ENCODE data around the gene MSI2.

The MSI2 gene

GRCh38 chr17:57423541-57423940 is 167.2 kb downstream of the MSI2 start:
- no peak overlapping the region for H3K4me3 ChIP-seq (ENCODE audit: low read length)
- no peaks in the 10 kb centered on the region for H3K36me3 ChIP-seq (ENCODE audit: control insufficient read depth, insufficient read depth, low read length)
- peaks cover 8% of the 10 kb centered on the region for H3K4me1 ChIP-seq (ENCODE audit: control insufficient read depth, insufficient read depth, low read length)
- no peaks in the 10 kb centered on the region for H3K27me3 ChIP-seq (ENCODE audit: control insufficient read depth, insufficient read depth, low read length)
- no peak overlapping the region for H3K27ac ChIP-seq (ENCODE audit: low read length)
- DNase-seq (ENCODE audit: low read depth, low spot score), result no peak
- no peaks in the 10 kb centered on the region for H3K9me3 ChIP-seq (ENCODE audit: control insufficient read depth, insufficient read depth, low read length)
- WGBS (ENCODE audit: insufficient coverage, insufficient read length), result no CpG with 5 or more reads among the region's 6 CpGs

- Histone ChIP-seq H3K27me3 (ENCODE audit: control insufficient read depth, insufficient read depth, low read length) (no peaks in the 10 kb centered on the region), H3K27ac (ENCODE audit: low read length) (no peak overlapping the region), H3K9me3 (ENCODE audit: control insufficient read depth, insufficient read depth, low read length) (no peaks in the 10 kb centered on the region), H3K36me3 (ENCODE audit: control insufficient read depth, insufficient read depth, low read length) (no peaks in the 10 kb centered on the region), H3K4me1 (ENCODE audit: control insufficient read depth, insufficient read depth, low read length) (peaks cover 8% of the 10 kb centered on the region), H3K4me3 (ENCODE audit: low read length) (no peak overlapping the region)
- no peak for DNase-seq (ENCODE audit: low read depth, low spot score)
- WGBS (ENCODE audit: insufficient coverage, insufficient read length), result no CpG with 5 or more reads among the region's 2 CpGs
Observed at GRCh38 chr17:57424273-57424672, 167.9 kb downstream of the MSI2 start.

GRCh38 chr17:57424777-57425188 is 168.5 kb downstream of the MSI2 start:
- Histone ChIP-seq H3K4me3 (ENCODE audit: low read length) (no peak overlapping the region), H3K27me3 (ENCODE audit: control insufficient read depth, insufficient read depth, low read length) (no peaks in the 10 kb centered on the region), H3K4me1 (ENCODE audit: control insufficient read depth, insufficient read depth, low read length) (peaks cover 8% of the 10 kb centered on the region), H3K36me3 (ENCODE audit: control insufficient read depth, insufficient read depth, low read length) (no peaks in the 10 kb centered on the region), H3K9me3 (ENCODE audit: control insufficient read depth, insufficient read depth, low read length) (no peaks in the 10 kb centered on the region), H3K27ac (ENCODE audit: low read length) (no peak overlapping the region)
- no CpG with 5 or more reads among the region's 5 CpGs for WGBS (ENCODE audit: insufficient coverage, insufficient read length)
- DNase-seq (ENCODE audit: low read depth, low spot score), result no peak

GRCh38 chr17:57425431-57425830 is 169.1 kb downstream of the MSI2 start:
- Histone ChIP-seq H3K4me3 (ENCODE audit: low read length) (no peak overlapping the region), H3K4me1 (ENCODE audit: control insufficient read depth, insufficient read depth, low read length) (peaks cover 8% of the 10 kb centered on the region), H3K9me3 (ENCODE audit: control insufficient read depth, insufficient read depth, low read length) (no peaks in the 10 kb centered on the region), H3K36me3 (ENCODE audit: control insufficient read depth, insufficient read depth, low read length) (no peaks in the 10 kb centered on the region), H3K27me3 (ENCODE audit: control insufficient read depth, insufficient read depth, low read length) (no peaks in the 10 kb centered on the region), H3K27ac (ENCODE audit: low read length) (no peak overlapping the region)
- DNase-seq (ENCODE audit: low read depth, low spot score), result no peak
- WGBS (ENCODE audit: insufficient coverage, insufficient read length), result no CpG with 5 or more reads among the region's 5 CpGs

- Histone ChIP-seq H3K27me3 (ENCODE audit: control insufficient read depth, insufficient read depth, low read length) (no peaks in the 10 kb centered on the region), H3K4me1 (ENCODE audit: control insufficient read depth, insufficient read depth, low read length) (peaks cover 8% of the 10 kb centered on the region), H3K9me3 (ENCODE audit: control insufficient read depth, insufficient read depth, low read length) (no peaks in the 10 kb centered on the region), H3K36me3 (ENCODE audit: control insufficient read depth, insufficient read depth, low read length) (no peaks in the 10 kb centered on the region), H3K4me3 (ENCODE audit: low read length) (no peak overlapping the region), H3K27ac (ENCODE audit: low read length) (no peak overlapping the region)
- no CpG with 5 or more reads among the region's 10 CpGs for WGBS (ENCODE audit: insufficient coverage, insufficient read length)
- no peak for DNase-seq (ENCODE audit: low read depth, low spot score)
Observed at GRCh38 chr17:57425903-57426880, 169.9 kb downstream of the MSI2 start.

GRCh38 chr17:57429966-57430365 is 173.6 kb downstream of the MSI2 start:
- WGBS (ENCODE audit: insufficient coverage, insufficient read length), result no CpG with 5 or more reads among the region's 4 CpGs
- Histone ChIP-seq H3K9me3 (ENCODE audit: control insufficient read depth, insufficient read depth, low read length) (no peaks in the 10 kb centered on the region), H3K4me1 (ENCODE audit: control insufficient read depth, insufficient read depth, low read length) (peaks cover 14% of the 10 kb centered on the region), H3K4me3 (ENCODE audit: low read length) (no peak overlapping the region), H3K27ac (ENCODE audit: low read length) (no peak overlapping the region), H3K36me3 (ENCODE audit: control insufficient read depth, insufficient read depth, low read length) (no peaks in the 10 kb centered on the region), H3K27me3 (ENCODE audit: control insufficient read depth, insufficient read depth, low read length) (no peaks in the 10 kb centered on the region)
- no peak for DNase-seq (ENCODE audit: low read depth, low spot score)

GRCh38 chr17:57431415-57431814 is 175.1 kb downstream of the MSI2 start:
- Histone ChIP-seq H3K36me3 (ENCODE audit: control insufficient read depth, insufficient read depth, low read length) (no peaks in the 10 kb centered on the region), H3K4me3 (ENCODE audit: low read length) (no peak overlapping the region), H3K27ac (ENCODE audit: low read length) (no peak overlapping the region), H3K9me3 (ENCODE audit: control insufficient read depth, insufficient read depth, low read length) (no peaks in the 10 kb centered on the region), H3K27me3 (ENCODE audit: control insufficient read depth, insufficient read depth, low read length) (no peaks in the 10 kb centered on the region), H3K4me1 (ENCODE audit: control insufficient read depth, insufficient read depth, low read length) (peaks cover 12% of the 10 kb centered on the region)
- WGBS (ENCODE audit: insufficient coverage, insufficient read length), result no CpG with 5 or more reads among the region's 3 CpGs
- no peak for DNase-seq (ENCODE audit: low read depth, low spot score)

- Histone ChIP-seq H3K36me3 (ENCODE audit: control insufficient read depth, insufficient read depth, low read length) (no peaks in the 10 kb centered on the region), H3K27me3 (ENCODE audit: control insufficient read depth, insufficient read depth, low read length) (no peaks in the 10 kb centered on the region), H3K4me1 (ENCODE audit: control insufficient read depth, insufficient read depth, low read length) (peaks cover 11% of the 10 kb centered on the region), H3K27ac (ENCODE audit: low read length) (no peak overlapping the region), H3K4me3 (ENCODE audit: low read length) (no peak overlapping the region), H3K9me3 (ENCODE audit: control insufficient read depth, insufficient read depth, low read length) (no peaks in the 10 kb centered on the region)
- no peak for DNase-seq (ENCODE audit: low read depth, low spot score)
- no CpG with 5 or more reads among the region's 19 CpGs for WGBS (ENCODE audit: insufficient coverage, insufficient read length)
Observed at GRCh38 chr17:57432507-57433277, 176.4 kb downstream of the MSI2 start.

- whole genome bisulfite sequencing (ENCODE audit: insufficient coverage, insufficient read length), result no CpG with 5 or more reads among the region's 10 CpGs
- Histone ChIP-seq H3K9me3 (ENCODE audit: control insufficient read depth, insufficient read depth, low read length) (no peaks in the 10 kb centered on the region), H3K27me3 (ENCODE audit: control insufficient read depth, insufficient read depth, low read length) (no peaks in the 10 kb centered on the region), H3K36me3 (ENCODE audit: control insufficient read depth, insufficient read depth, low read length) (no peaks in the 10 kb centered on the region), H3K27ac (ENCODE audit: low read length) (no peak overlapping the region), H3K4me1 (ENCODE audit: control insufficient read depth, insufficient read depth, low read length) (peaks cover 11% of the 10 kb centered on the region), H3K4me3 (ENCODE audit: low read length) (no peak overlapping the region)
- DNase-seq (ENCODE audit: low read depth, low spot score), result no peak
Observed at GRCh38 chr17:57433452-57433851, 177.1 kb downstream of the MSI2 start.

- no peak overlapping the region for H3K4me3 ChIP-seq (ENCODE audit: low read length)
- H3K27ac ChIP-seq (ENCODE audit: low read length), result no peak overlapping the region
- H3K9me3 ChIP-seq (ENCODE audit: control insufficient read depth, insufficient read depth, low read length), result no peaks in the 10 kb centered on the region
- no peaks in the 10 kb centered on the region for H3K27me3 ChIP-seq (ENCODE audit: control insufficient read depth, insufficient read depth, low read length)
- no peak for DNase-seq (ENCODE audit: low read depth, low spot score)
- no CpG with 5 or more reads among the region's 1 CpG for WGBS (ENCODE audit: insufficient coverage, insufficient read length)
- no peaks in the 10 kb centered on the region for H3K36me3 ChIP-seq (ENCODE audit: control insufficient read depth, insufficient read depth, low read length)
- H3K4me1 ChIP-seq (ENCODE audit: control insufficient read depth, insufficient read depth, low read length), result peaks cover 11% of the 10 kb centered on the region
Observed at GRCh38 chr17:57434361-57434760, 178.0 kb downstream of the MSI2 start.
